Measurements from ENCODE around the gene TNFRSF19.

The TNFRSF19 gene

DNA sequence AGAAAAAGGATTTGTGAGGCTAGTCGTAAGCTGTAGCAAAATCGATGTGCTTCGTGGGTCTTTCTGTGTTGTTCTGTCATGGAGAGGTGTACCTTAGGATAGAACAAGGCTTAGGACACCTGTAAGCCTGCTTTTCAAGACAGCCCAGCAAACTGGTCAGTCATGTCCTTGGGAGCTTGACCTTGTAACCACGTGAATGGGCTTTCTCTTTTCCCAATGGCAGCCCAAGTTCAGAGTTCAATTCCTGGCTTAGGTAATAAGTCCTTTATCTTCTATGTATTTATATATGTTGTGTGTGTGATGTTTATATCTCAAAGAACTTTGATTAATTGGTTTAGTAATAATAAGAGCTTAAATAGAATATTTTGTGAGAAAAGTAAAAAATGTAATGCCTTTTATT is 112.9 kb downstream of the TNFRSF19 start:
- DNase-seq (ENCODE audit: low read depth in 2 of 2), result no peak

DNA sequence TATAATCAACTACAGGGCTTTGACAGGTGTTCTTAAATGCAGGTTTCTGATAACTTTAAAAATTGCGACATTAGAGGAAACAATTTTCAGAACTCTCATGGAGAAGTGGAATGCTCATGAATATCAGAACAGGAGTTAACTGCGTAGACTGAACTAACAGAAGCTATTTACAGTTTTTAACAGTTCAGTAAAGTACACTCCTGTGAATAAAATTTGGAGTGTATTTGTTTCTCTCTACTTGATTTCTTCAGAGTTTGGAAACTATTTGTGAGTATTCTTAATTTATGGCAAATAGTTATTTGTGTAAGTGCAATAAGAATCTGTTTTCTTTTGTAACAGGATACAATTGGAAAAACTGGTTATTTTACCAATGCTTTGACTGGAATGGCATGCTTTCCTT is 114.4 kb downstream of the TNFRSF19 start:
- no peak for DNase-seq (ENCODE audit: low read depth in 2 of 2)

DNA sequence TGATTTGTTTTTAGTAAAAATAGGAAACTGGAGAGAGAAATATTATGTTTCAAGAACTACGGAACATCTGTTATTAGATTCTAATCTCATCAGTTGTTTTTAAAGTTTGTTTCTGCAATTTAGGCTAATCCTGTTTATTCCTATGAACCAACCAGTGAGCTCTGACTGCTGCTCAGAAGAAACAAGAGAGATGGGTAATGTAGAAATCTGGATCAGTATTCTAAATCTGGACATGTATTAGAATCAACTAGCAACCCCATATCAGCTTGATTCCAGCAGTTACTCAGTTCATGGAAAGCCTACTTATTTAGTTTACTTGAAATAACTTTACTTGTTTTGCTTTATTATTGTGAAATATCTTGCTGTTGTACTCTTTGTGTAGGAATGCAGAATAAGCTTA is 115.2 kb downstream of the TNFRSF19 start:
- no peak for DNase-seq (ENCODE audit: low read depth in 2 of 2)

DNA sequence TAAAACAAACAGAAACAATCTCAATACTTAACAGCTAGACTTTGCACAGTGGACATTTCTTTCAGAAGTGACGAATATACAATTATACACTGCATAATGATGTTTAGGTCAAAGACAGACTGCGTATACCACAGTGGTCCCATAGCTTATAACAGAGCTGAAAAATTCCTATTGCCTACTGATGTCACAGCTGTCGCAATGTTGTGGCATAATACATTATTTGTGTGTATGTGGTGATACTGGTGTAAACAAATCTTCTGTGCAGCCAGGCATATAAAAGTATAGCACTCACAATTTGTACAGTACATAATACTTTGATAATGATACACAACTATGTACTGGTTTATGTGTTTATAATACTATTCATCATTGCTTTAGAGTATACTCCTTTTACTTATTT is 116.7 kb downstream of the TNFRSF19 start:
- no peak for DNase-seq (ENCODE audit: low read depth in 2 of 2)

DNA sequence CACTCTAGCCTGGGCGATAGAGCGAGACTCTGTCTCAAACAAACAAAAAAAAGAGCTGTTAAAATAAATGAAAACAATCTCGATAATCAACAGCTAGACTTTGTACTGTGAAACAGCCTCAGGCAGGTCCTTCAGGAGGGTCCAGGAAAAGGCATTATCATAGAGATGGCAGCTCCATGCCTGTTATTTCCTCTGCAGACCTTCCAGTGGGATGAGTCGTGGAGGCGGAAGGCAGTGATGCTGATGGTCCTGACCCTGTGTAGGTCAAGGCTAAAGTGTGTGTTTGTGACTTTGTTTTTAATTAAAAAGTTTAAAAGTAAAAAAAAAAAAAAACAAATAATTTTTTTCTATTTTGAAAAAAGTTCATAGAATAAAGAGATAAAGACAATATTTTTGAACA is 117.4 kb downstream of the TNFRSF19 start:
- no peak for DNase-seq (ENCODE audit: low read depth in 2 of 2)

DNA sequence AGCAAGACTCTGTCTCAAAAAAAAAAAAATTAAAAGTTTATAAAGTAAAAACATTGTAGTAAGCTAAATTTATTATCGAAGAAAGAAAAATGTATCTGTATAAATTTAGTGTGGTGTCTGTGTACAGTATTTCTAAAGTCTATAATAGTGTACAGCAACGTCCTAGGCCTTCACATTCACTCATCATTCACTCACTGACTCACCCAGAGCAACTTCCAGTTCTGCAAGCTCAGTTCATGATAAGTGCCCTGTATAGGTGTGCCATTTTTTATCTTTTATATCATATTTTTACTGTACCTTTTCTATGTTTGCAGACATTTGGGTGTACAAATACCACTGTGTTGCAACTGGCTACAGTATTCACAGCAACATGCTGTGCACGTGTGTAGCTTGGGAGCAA is 118.1 kb downstream of the TNFRSF19 start:
- DNase-seq (ENCODE audit: low read depth in 2 of 2), result no peak

DNA sequence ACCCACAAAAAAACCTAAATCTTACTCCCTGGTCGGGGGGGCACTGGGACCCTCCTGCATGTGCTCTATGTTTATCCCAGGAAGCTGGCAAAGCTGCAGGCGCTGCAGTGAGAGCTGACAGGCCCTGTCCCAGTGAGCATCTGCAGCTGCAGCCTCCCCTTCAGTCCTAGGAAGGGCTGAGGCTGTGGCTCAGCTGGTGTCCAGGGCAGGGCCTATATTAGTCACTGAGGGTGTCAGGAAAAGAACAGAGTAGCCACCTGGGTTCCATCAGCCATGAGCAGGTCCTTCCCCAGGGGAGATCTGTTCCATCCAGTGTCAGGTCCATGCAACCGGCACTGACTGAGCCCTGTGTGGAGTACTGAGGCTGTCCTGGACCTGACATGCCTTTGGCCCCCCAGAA is 120.5 kb downstream of the TNFRSF19 start:
- no peak for DNase-seq (ENCODE audit: low read depth in 2 of 2)

DNA sequence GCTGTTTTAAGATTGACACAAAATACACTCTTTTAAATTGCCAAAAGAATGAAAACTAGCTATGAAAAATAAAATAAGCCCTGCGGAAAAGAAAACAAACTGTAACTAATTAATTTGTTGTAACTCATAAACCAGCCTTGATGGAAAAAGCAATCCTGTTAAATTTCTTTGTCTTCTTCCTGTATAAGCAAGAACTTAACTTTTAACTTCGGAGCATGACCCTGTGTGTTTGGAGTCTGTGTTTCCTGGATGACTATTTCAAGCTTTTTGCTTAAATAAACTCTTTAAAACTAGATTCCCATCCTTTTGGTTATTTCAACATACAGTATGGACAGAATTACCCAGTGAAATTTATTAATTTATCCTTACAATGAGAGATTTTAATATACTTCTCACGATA is 122.6 kb downstream of the TNFRSF19 start:
- no peak for DNase-seq (ENCODE audit: low read depth in 2 of 2)

DNA sequence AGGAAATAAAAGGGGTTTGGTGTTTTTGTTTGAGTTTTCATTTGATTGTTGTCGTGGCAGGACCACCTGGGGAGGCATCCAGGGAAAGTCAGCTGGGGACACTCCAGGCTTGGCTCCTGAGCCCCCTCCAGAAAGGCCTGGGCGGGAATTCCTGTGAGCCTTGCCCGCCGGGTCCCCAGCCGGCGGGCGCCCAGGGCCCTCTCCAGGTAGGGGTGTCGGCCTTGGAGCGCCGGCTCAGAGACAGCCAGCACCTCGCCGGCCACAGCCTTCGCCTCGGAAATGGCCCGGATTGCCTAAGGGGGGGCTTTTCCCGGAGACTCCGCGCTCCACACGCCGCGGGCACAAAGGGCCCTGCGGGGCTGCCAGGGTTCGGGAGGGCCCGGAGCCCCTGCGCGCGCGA is 125.0 kb downstream of the TNFRSF19 start:
- no peak for DNase-seq (ENCODE audit: low read depth in 2 of 2)

DNA sequence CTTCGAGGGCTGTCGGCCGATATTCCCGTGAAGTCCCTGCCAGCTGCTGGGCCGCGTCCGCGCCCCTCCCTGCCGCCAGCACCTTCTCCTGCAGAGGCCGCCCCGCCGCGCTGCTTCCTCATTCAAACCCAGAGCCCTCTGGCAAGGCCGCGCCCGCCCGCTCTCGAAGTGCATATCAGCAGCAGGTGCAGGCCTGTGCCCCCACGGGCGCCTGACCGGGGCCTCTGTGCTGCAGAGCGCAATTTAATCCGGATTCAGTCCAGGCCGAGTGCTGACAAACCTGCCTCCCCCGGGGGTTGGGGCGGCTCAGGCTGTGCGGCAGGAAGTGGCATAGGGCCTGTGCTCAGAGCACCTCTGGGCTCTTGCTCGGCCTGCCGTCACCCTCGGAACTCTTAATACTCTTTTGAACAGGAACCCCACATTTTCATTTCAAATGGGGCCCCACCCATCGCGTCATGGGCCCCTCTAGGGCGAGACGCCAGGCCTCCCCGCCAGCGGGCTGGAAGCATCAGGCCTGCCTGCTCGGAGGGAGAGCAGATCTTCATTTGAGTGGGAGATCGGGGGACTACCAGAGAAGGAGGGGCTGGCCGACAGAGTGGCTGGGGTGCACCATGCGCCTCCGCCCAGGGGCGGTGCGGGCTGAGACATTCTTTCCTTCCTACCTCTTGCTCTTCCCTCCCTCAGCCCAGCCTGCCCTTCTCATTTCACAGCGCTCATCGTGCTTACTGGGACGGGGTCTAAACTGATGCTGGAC is 125.7 kb downstream of the TNFRSF19 start:
- peak; percentile 20 to 21 for DNase-seq (ENCODE audit: low read depth in 2 of 2)

DNA sequence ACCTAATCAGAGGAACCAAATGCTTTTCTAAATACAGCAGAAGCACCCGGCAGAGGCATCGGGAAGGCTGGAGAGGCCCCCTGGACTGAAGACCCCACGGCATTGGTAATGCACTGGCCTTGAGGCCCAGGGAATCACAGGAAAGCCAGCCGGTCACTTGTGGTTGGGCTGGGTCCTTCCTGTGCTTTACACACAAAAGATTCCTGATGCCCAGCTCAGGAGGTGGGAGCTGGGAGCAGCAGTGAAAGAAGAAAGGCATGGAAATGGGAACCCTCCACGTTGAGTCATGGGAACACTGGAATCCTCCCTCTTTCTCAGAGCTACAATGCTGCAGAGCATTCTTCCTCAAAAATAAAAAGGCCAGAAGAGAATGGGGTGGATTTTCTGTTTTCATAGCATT is 126.4 kb downstream of the TNFRSF19 start:
- DNase-seq (ENCODE audit: low read depth in 2 of 2), result no peak

DNA sequence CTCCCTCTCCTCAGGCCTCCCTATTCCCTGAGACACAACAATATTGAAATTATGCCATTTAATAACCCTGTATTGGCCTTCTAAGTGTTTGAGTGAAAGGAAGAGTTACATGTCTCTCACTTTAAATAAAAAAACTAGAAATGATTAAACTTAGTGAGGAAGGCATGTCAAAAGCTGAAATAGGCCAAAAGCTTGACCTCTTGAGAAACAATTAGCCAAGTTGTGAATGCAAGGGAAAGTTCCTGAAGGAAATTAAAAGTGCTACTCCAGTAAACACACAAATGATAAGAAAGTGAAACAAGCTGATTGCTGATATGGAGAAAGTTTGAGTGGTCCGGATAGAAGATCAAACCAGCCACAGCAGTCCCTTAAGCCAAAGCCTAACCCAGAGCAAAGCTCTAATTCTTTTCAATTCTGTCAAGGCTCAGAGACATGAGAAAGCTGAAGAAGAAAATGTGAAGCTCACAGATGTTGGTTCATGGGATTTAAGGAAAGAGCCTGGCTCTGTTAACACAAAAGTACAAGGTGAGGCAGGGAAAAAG is 127.6 kb downstream of the TNFRSF19 start:
- no peak for DNase-seq (ENCODE audit: low read depth in 2 of 2)

DNA sequence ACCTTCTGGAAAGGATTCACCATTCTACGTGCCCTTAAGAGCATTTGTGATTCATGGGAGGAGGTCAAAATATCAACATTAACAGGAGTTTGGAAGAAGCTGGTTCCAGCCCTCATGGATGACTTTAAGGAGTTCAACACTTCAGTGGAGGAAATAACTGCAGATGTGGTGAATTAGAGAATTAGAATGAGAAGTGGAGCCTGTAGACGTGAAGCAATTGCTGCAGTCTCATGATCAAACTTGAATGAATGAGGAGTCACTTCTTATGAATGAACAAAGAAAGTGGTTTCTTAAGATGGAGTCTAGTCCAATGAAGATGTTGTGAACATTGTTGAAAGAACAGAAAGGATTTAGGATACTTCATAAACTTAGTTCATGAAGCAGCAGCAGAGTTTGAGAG is 129.1 kb downstream of the TNFRSF19 start:
- no peak for DNase-seq (ENCODE audit: low read depth in 2 of 2)

DNA sequence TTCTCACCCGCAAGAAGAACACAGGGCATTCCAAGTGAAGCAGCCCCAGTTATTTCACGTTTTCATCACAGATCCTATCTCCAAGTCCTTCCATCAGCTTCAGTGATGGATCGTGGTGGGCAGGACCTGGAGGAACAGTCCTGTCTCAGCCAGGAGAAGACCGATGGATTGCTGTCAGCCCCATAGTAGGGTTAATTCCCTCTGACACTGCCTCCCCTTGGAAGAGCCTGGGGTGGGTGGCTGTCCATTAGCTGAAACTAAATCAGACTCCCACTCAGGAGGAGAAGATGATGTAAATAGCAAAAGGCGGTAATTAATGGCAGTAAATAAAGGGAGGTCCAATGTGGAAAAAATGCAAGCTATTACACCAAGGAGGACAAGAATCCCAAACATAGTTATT is 131.0 kb downstream of the TNFRSF19 start:
- DNase-seq (ENCODE audit: low read depth in 2 of 2), result no peak

DNA sequence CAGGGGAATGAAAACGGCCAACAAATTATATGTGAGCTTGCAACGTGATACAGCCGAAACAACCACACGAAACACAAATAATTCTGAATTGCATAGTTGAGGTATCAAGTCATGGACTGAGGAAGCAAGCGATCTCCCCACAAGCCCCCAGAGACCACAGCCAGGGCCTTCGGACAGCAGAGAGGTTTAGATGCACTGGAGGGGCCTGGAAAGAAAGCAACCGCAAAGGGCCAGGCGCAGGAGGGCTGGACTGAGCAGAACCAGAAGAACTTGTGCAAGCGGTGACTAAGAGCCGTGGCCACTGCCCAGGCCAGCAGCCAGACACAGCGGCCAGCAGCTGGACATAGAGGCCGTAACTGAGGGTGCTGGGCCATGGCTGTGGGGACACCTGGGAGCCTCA is 131.4 kb downstream of the TNFRSF19 start:
- no peak for DNase-seq (ENCODE audit: low read depth in 2 of 2)

DNA sequence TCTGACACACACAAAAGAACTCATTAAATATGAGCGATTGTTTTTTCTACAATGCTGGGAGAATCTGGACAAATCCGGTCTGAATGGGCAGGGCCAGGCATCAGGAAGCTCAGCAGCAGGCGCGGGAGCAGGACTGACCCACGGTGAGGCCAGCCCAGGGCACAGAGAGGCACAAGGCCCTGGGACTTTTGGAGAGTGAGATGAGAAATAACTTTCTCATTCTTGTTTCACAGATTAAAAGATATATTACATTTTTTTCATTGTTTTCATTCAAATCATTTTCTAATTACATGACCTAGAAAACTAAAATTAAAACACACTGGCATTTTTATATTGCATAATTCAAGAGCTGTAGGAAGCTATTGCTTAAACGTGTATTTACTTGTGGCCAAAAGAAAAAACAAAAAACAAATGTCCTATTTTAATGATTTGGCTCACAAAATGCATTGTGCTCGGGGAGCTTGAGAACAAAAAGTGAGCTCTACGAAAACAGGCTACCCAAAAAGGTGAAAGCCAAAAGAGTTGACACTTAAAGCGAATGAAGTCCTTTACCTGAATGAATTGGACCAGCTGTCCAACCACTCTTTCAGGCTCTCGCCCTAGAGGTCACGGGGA is 133.1 kb downstream of the TNFRSF19 start:
- DNase-seq (ENCODE audit: low read depth in 2 of 2), result no peak

DNA sequence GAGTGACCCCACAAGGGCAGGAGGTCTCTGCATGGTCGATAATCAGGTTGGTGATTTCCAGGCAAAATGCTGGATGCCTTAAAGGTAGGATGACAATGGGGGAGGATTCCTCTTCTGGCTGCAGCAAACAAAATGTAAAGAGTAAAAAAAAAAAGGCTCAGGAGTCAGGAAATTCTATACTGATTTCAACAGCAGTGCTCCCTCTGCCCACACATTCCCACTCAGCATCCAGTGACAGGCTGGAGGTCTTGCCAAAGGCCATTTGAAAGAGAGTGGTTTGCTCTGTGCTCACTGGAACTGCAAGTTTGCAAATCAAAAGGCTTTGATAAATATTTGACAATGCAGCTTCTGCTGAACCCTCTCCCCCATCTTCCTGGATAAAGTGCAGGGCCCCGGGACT is 135.4 kb downstream of the TNFRSF19 start:
- DNase-seq (ENCODE audit: low read depth in 2 of 2), result no peak

DNA sequence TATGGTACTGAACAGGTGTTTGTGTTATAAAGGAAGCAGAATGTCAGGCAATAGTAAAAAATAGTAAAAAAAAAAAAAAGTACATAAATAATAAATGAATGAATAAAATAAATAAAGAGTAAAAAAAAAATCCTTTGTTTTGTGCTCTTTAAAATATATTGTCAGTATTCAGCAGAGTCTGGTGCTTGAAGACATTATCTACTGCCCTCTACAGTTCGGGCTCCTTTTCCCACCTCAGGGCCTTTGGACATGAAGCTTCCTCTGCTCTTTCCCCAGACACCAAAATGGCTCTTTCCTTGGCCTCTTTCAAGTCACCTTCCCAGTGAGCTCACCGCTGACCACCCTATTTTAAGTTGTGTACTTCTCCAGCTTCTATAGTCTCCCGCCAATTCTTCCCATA is 137.5 kb downstream of the TNFRSF19 start:
- no peak for DNase-seq (ENCODE audit: low read depth in 2 of 2)

DNA sequence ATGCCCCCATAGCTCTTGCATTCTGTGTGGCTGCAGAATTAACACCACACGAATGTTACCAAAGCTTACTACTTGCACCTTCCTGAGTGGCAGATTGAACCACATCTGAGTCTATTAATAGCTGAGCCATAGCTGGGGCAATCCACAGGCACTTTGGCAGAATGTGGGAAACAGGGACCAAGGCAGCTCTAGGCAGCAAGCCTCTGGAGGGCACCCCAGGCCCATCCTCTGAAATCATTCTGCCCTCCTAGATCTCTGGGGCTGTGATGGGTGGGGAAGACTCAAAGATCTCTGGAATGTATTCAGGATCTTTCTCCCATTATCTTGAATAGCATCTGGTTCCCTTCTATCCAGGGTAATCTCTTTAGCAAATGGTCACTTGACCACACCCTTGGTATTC is 139.3 kb downstream of the TNFRSF19 start:
- no peak for DNase-seq (ENCODE audit: low read depth in 2 of 2)

DNA sequence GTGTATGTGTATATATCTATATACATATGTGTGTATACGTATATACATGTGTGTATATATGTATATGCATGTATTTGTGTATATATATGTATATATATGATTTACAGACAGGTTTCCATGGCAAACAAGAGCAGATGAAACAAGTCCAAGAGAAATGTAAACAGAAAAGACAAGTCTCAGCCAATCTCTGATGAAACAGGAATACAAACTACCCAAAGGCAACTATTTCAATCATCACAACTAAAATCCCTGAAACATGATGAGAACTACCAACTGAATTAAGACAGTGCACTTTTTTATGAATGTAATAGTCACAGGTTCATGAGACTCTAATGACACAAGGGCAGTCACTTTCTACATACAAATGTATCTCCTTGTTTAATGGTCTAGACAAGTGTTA is 140.2 kb downstream of the TNFRSF19 start:
- DNase-seq (ENCODE audit: low read depth in 2 of 2), result no peak

DNA sequence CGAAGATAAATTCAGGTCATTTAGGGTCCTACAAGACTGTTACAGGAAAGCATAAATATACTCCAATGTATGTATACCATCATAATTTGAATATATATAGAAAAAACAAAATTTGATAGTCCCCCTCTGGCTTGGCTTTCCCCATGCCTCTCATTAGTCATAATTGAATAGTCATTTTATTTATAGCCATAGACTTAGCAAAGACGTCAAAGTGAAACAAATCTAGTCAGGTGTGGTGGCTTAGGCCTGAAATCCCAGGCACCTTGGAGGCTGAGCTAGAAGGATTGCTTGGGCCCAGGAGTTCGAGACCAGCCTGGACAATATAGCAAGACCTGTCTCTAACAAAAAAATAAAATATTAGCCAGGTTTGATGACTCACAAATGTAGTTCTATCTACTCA is 141.1 kb downstream of the TNFRSF19 start:
- no peak for DNase-seq (ENCODE audit: low read depth in 2 of 2)

DNA sequence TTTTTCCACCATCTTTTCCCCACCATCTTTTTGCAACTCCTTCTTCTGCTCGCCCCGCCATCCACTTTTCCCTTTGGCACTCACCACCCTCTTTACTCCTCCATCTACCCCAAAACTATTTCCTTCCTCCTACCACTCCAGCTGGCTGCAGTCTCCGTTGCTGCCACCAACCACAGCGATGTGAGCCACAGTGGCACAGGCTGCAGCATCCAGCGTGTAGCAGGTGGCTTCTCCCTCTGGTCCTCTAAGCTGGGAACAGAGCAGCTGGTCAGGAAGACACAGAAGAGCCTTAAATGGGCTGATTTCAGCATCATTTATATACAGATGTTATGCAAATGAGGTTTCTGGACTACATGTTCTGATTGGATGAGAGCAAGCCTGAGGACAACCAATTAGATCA is 144.5 kb downstream of the TNFRSF19 start:
- DNase-seq (ENCODE audit: low read depth in 2 of 2), result no peak

DNA sequence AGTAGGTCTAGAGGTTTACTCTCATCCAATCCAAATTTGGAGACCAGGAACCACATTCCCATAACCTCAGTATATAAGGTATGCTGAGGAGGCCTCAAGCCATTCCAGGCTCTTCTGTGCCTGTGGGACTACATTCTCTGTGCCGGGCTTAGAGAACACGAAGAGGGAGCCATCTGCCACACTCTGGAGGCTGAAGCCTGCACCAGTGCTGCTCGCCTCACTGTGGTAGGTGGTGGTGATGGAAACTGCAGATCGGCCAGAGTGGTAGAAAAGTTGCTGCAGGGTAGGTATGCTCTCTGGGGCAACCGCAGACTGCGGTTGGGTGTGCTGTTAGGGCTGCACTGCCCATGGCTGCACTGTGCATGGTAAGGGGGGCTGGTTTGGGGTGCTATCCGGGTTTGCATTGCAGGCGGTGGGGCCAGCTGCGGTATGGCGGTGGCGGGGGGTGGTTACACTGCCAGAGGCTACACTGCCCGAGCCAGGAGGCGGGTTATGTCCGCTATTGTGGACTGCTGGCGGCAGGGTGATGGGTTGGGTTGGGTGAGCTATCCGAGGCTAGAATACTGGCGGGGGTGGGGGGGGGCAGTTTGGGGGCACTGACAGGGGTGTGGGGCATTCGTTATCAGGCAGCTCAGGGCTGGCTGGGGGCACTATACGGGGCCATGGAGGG is 145.0 kb downstream of the TNFRSF19 start:
- DNase-seq (ENCODE audit: low read depth in 2 of 2), result no peak
